ENCODE results near the gene PPAT. TPM values are rescaled to one million over a fixed set of nuclear protein-coding genes. Genes with fewer than 3 reads are reported as not detected.

PPAT gene
- total and polyA plus RNA-seq, 2 donors (not counting 1 experiment from before 2014, with no cell fraction given), result 3.2 to 9.2 TPM

- intact Hi-C loops (cut with micrococcal nuclease), result loop anchor here (1.0 to 5.0 kb wide), 8 partner anchors 48 to 992 kb away; partner anchors contain the start of genes CEP135, EXOC1, PPAT and SRP72
- Mint-ChIP-seq H3K4me3 (peak within 1 kb of the TSS; percentile 88), H3K27me3 (no peaks in the 10 kb centered on the region), H3K9me3 (ENCODE audit: insufficient read depth) (no peaks in the 10 kb centered on the region), H3K4me1 (peaks cover 30% of the 10 kb centered on the region), H3K27ac (peak within 1 kb of the TSS; percentile 99)
- peak within 1 kb of the TSS; percentile 76 for H3K4me2 ChIP-seq (replicated peaks; ENCODE audit: low read depth, low read length, poor library complexity, severe bottlenecking)
- H2AFZ ChIP-seq (ENCODE audit: insufficient read depth, low read depth, low read length, poor library complexity, severe bottlenecking), result peak within 1 kb of the TSS; percentile 82
- peak; percentile 97 for DNase-seq
- H3K9me3 ChIP-seq (ENCODE audit: control extremely low read depth in 1 of 3, control insufficient read depth in 2 of 3, insufficient read depth in 1 of 3, low read length in 2 of 3), result no peaks in the 10 kb centered on the region
- peak within 1 kb of the TSS; percentile 81 for H3K9ac ChIP-seq (ENCODE audit: low read length)
- H3K36me3 ChIP-seq (replicated peaks in 1 of 2; ENCODE audit: control extremely low read depth in 1 of 2, control insufficient read depth in 1 of 2, extremely low read depth in 1 of 2, insufficient read depth in 2 of 2, low read length in 1 of 2), result no peaks in the 10 kb centered on the region
- TF ChIP-seq CTCF (IDR thresholded peaks at IDR 0.05) (no peak), EZH2 (IDR thresholded peaks at IDR 0.05; ENCODE audit: borderline replicate concordance, insufficient read depth, low read depth, low read length, poor library complexity, severe bottlenecking) (no peak)
- ChIA-PET POLR2A (interaction anchor here (0.6 to 2.2 kb wide), 6 partner anchors 18 to 591 kb away, joined by 5 to 27 read pairs (median 8); partner anchors contain the start of genes CEP135, NOA1, PAICS and POLR2B), CTCF (interaction anchor here (0.8 to 2.9 kb wide), 12 partner anchors 18 to 591 kb away, joined by 3 to 14 read pairs (median 4); partner anchors contain the start of genes CEP135, NOA1, PAICS and POLR2B)
- H3K4me3 ChIP-seq (ENCODE audit: control extremely low read depth in 1 of 5, extremely low read depth in 1 of 5, insufficient read depth in 1 of 5, low read depth in 2 of 5, low read length in 4 of 5), result peak within 1 kb of the TSS; percentile 57 to 97 (median 81)
- peak within 1 kb of the TSS; percentile 86 to 89 for H3K27ac ChIP-seq (ENCODE audit: low read length in 2 of 2)
- H3K27me3 ChIP-seq (replicated peaks in 1 of 4; ENCODE audit: control extremely low read depth in 1 of 4, control insufficient read depth in 3 of 4, insufficient read depth in 4 of 4, low read length in 3 of 4), result no peaks in the 10 kb centered on the region
- peaks cover 14% of the 10 kb centered on the region in 2 donors for H3K4me1 ChIP-seq (ENCODE audit: control insufficient read depth in 2 of 2, insufficient read depth in 2 of 2, low read length in 2 of 2)
- peak; percentile 94 for ATAC-seq (ENCODE audit: low read depth)
- H4K20me1 ChIP-seq (ENCODE audit: control insufficient read depth, insufficient read depth, low read length, poor library complexity, severe bottlenecking), result no peaks in the 10 kb centered on the region
- no peaks in the 10 kb centered on the region for H3K79me2 ChIP-seq (ENCODE audit: control insufficient read depth, insufficient read depth, low read length)
- under 1% methylated on average over 53 of the region's 57 CpGs for WGBS (ENCODE audit: insufficient coverage)
These were observed 48.1 kb downstream of the PPAT start, which contains the start of gene AASDH for GRCh38 chr4:56387023-56388001. Gene AASDH (minus strand): TSS chr4:56387491. CDS start chr4:56384299, 3,192 bp downstream.
